DOHH2 (cell line): Measurements from ENCODE around the gene SYT6.

Experiments
- H3F3A ChIP-seq: fragments of 200-600 bp; sonication (generic), shearing (Covaris generic); 2 replicates; pipeline ENCODE4 v1.6.0; 2016; ENCODE audit warnings: antibody characterized with exemption, mild to moderate bottlenecking; ENCODE audit not compliant: control insufficient read depth, insufficient read depth
- H3K27ac ChIP-seq: fragments of 200-600 bp; sonication (generic); 2 replicates; pipeline ENCODE4 v1.5.1; 2014; ENCODE audit warnings: low read depth, mild to moderate bottlenecking, low read length, moderate library complexity
- H3K27me3 ChIP-seq: fragments of 200-600 bp; sonication (generic); 2 replicates; pipeline ENCODE4 v1.6.1; 2014; ENCODE audit warnings: mild to moderate bottlenecking, low read length, mixed read lengths; ENCODE audit not compliant: control insufficient read depth
- H3K36me3 ChIP-seq: fragments of 200-600 bp; sonication (generic); 2 replicates; pipeline ENCODE4 v1.6.1; 2014; ENCODE audit warnings: mild to moderate bottlenecking, low read length, moderate library complexity, mixed read lengths; ENCODE audit not compliant: control insufficient read depth
- H3K4me1 ChIP-seq: fragments of 200-600 bp; sonication (generic); 2 replicates; pipeline ENCODE4 v1.6.1; 2014; ENCODE audit warnings: mild to moderate bottlenecking, low read length, mixed read lengths; ENCODE audit not compliant: control insufficient read depth
- H3K4me2 ChIP-seq: fragments of 200-600 bp; sonication (generic); 2 replicates; pipeline ENCODE4 v1.6.0; 2014; ENCODE audit warnings: mild to moderate bottlenecking, low read length, moderate library complexity
- H3K4me3 ChIP-seq: fragments of 200-600 bp; sonication (generic); 2 replicates; pipeline ENCODE4 v1.5.1; 2014; ENCODE audit warnings: mild to moderate bottlenecking, low read length, mixed read lengths
- H3K79me2 ChIP-seq: fragments of 200-600 bp; sonication (generic); 2 replicates; pipeline ENCODE4 v1.6.1; 2014; ENCODE audit warnings: mild to moderate bottlenecking, low read length, mixed read lengths; ENCODE audit not compliant: control insufficient read depth
- H3K9me2 ChIP-seq: fragments of 200-600 bp; sonication (generic); replicated peaks from 2 replicates; pipeline ENCODE4 v1.6.1; 2014; ENCODE audit warnings: mild to moderate bottlenecking, low read length, mixed read lengths; ENCODE audit not compliant: control insufficient read depth
- H3K9me3 ChIP-seq: fragments of 200-600 bp; sonication (generic); 2 replicates; pipeline ENCODE4 v1.6.1; 2014; ENCODE audit warnings: antibody characterized with exemption, low read length, mixed read lengths; ENCODE audit not compliant: control insufficient read depth, insufficient read depth
- H4K20me1 ChIP-seq: fragments of 200-600 bp; sonication (generic); 2 replicates; pipeline ENCODE4 v1.6.0; 2014; ENCODE audit warnings: low read depth, mild to moderate bottlenecking, antibody characterized with exemption, low read length, moderate library complexity; ENCODE audit not compliant: control insufficient read depth, insufficient read depth
- EZH2phosphoT487 ChIP-seq: fragments of 200-600 bp; sonication (generic); IDR thresholded peaks from 2 replicates; pipeline ENCODE4 v1.6.1; 2017; ENCODE audit warnings: borderline replicate concordance, mild to moderate bottlenecking, antibody characterized with exemption, low read length, moderate library complexity, mixed read lengths
- TF ChIP-seq, protein P1 (sequence below): fragments of 200-600 bp; sonication (generic); IDR thresholded peaks from one replicate; pipeline ENCODE4 v1.5.1; 2014; ENCODE audit warnings: antibody characterized with exemption, mild to moderate bottlenecking, low read depth, low read length; ENCODE audit not compliant: poor library complexity, severe bottlenecking

Gene SYT6

DNA sequence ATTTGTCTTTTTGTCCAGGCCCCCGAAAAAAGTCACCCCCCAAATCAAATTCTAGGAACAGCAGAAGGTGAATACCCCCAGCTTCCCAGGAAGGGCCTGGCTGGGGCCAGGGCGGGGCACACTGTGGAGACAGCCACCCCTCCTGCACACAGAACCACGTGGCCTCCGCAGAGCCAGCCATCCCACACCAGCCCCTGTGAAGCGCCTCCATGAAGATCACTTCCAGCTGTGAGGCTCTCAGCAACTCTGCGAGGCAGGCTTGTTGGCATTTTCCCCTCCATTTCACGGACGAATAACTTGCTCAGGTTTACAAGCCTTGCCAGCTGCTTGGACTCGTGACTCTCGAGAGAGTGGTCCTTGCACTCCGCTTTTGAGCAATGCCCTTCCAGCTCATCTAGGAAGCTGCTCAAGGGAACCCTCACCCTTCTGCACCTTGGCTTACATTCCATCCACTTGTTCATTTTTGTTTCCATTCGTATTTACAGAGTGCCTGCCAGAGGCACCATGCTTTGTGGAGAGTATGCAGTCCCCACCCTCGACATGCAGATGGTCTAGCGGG is 48.2 kb downstream of the SYT6 start:
- Histone ChIP-seq H3K9me2 (no peaks in the 10 kb centered on the region), H3F3A (no peaks in the 10 kb centered on the region), H3K4me3 (no peak overlapping the region), H3K27me3 (peaks cover 2% of the 10 kb centered on the region; the same call in 1 of the 2 replicates), H4K20me1 (no peaks in the 10 kb centered on the region), H3K9me3 (no peaks in the 10 kb centered on the region), H3K79me2 (no peaks in the 10 kb centered on the region), H3K36me3 (no peaks in the 10 kb centered on the region), H3K27ac (no peak overlapping the region), H3K4me1 (no peaks in the 10 kb centered on the region), H3K4me2 (no peak overlapping the region)
- TF ChIP-seq EZH2phosphoT487: no peak
- TF ChIP-seq, protein P1, sequence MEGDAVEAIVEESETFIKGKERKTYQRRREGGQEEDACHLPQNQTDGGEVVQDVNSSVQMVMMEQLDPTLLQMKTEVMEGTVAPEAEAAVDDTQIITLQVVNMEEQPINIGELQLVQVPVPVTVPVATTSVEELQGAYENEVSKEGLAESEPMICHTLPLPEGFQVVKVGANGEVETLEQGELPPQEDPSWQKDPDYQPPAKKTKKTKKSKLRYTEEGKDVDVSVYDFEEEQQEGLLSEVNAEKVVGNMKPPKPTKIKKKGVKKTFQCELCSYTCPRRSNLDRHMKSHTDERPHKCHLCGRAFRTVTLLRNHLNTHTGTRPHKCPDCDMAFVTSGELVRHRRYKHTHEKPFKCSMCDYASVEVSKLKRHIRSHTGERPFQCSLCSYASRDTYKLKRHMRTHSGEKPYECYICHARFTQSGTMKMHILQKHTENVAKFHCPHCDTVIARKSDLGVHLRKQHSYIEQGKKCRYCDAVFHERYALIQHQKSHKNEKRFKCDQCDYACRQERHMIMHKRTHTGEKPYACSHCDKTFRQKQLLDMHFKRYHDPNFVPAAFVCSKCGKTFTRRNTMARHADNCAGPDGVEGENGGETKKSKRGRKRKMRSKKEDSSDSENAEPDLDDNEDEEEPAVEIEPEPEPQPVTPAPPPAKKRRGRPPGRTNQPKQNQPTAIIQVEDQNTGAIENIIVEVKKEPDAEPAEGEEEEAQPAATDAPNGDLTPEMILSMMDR: no peak

DNA sequence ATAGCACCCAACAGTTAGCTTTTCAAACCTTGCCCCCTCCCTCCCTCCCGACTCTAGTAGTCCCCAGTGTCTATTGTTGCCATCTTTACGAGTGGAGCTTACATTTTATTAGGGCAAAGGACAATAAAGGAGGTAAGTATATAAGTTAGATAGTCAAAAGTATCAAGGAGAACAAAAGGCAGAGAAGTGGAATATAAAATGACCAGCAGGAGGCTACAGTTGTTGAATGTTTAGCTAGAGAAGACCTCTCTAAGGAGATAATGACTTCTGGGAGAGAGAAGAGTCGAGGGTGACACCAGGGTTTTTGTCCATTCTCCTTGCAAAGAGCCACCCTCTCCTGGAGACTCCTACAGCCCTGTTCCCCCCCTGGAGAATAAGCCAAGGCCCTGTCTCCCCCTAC is 48.7 kb downstream of the SYT6 start:
- H3K79me2 ChIP-seq: no peaks in the 10 kb centered on the region
- H4K20me1 ChIP-seq: no peaks in the 10 kb centered on the region
- no peak overlapping the region for H3K4me3 ChIP-seq
- H3K9me3 ChIP-seq: no peaks in the 10 kb centered on the region
- H3K4me2 ChIP-seq: no peak overlapping the region
- no peaks in the 10 kb centered on the region for H3K4me1 ChIP-seq
- H3K9me2 ChIP-seq: no peaks in the 10 kb centered on the region
- no peak for TF ChIP-seq EZH2phosphoT487
- TF ChIP-seq, protein P1: no peak
- no peaks in the 10 kb centered on the region for H3K36me3 ChIP-seq
- H3K27me3 ChIP-seq: peaks cover 2% of the 10 kb centered on the region; the same call in 1 of the 2 replicates
- no peaks in the 10 kb centered on the region for H3F3A ChIP-seq
- H3K27ac ChIP-seq: no peak overlapping the region

DNA sequence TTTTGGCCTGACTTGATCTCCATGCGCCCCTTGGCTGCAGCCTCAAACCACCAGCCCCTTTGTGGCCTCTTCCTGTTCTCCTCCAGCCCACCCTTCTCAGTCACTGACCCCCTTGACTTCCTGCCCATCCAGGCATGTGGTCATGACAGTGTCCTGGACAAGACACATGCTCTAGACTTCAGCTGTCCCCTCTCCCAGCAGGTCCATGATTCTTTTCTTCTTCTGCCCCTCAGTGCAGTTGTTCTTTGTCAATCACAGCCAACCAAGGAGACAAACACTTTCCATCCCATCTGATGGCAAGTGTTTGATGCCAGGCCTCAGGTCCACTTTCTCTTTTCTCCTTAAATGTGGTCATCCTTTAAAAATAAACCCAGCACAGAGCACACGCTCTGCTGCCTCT is 49.7 kb downstream of the SYT6 start:
- no peak overlapping the region for H3K4me3 ChIP-seq
- no peak overlapping the region for H3K27ac ChIP-seq
- no peak overlapping the region for H3K4me2 ChIP-seq
- no peak for TF ChIP-seq EZH2phosphoT487
- TF ChIP-seq, protein P1: no peak
- H3K79me2 ChIP-seq: no peaks in the 10 kb centered on the region
- H3F3A ChIP-seq: no peaks in the 10 kb centered on the region
- no peaks in the 10 kb centered on the region for H4K20me1 ChIP-seq
- H3K4me1 ChIP-seq: no peaks in the 10 kb centered on the region
- H3K9me3 ChIP-seq: no peaks in the 10 kb centered on the region
- H3K9me2 ChIP-seq: no peaks in the 10 kb centered on the region
- peaks cover 2% of the 10 kb centered on the region; the same call in 1 of the 2 replicates for H3K27me3 ChIP-seq
- H3K36me3 ChIP-seq: no peaks in the 10 kb centered on the region

DNA sequence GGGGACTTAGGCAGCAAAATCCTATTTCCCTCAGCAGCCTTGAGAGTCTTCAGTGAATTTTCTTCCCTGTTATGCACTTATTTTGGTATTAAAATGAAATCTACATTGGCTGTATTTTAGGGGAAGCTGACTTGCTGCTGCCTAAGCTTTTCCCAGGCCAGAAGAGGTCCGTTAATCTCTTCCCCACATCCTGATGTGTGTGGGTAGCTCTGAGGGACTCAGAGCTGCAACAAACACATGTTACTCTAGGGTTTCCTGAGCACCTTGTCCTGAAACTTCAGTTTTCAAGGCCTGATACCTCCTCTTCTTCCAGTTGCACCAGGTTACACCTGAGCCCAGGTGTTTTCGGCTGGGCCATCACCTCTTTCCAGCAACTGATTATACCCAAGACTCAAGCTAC is 51.5 kb downstream of the SYT6 start:
- Histone ChIP-seq H3K27me3 (peaks cover 2% of the 10 kb centered on the region; the same call in 1 of the 2 replicates), H3K9me3 (no peaks in the 10 kb centered on the region), H3K4me1 (no peaks in the 10 kb centered on the region), H3K4me3 (no peak overlapping the region), H4K20me1 (no peaks in the 10 kb centered on the region), H3K79me2 (no peaks in the 10 kb centered on the region), H3K4me2 (no peak overlapping the region), H3F3A (no peaks in the 10 kb centered on the region), H3K27ac (no peak overlapping the region), H3K36me3 (no peaks in the 10 kb centered on the region), H3K9me2 (no peaks in the 10 kb centered on the region)
- TF ChIP-seq, protein P1: no peak
- TF ChIP-seq EZH2phosphoT487: no peak
